ENCODE measurements around the gene RAD51.

RAD51 gene

DNA sequence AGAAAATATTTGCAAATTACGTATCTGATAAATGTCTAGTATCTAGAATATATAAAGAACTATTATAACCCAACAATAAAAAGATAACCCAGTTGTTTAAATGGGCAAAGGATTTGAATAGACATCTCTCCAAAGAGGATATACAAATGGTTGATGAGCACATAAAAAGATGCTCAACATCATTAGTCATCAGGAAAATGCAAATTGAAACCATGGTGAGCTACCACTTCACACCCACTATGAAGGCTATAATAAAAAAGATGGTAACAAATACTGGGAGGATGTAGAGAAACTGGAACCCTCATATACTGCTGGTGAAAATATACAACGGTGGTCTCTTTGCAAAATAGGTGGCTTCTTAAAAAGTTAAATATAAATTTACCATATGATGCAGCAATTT, 28.0 kb downstream of the RAD51 start:
- no peak for DNase-seq

DNA sequence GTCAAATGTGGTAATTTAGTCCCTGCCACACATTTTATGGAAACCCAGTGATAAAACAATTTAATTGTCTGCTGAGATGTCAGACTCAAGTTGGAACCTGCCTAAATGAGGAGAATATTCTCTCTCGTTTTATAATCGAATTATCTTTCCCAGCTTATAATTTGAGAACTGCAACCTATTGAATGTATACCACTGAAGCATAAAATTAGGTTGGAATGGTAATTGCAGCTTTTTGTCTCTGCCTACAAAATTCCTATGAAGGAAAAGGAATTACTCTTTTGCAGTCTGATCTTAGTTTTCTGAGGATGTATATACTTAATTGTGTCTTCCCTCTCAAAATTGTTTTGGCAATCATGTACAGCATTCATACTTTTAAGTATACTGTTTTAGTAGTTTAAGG, 28.9 kb downstream of the RAD51 start:
- no peak for DNase-seq

DNA sequence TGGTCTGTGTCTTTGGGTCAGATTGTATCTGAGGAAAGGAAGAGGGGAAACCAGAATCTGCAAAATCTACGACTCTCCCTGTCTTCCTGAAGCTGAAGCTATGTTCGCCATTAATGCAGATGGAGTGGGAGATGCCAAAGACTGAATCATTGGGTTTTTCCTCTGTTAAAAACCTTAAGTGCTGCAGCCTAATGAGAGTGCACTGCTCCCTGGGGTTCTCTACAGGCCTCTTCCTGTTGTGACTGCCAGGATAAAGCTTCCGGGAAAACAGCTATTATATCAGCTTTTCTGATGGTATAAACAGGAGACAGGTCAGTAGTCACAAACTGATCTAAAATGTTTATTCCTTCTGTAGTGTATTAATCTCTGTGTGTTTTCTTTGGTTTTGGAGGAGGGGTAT, 36.1 kb downstream of the RAD51 start:
- no peak for DNase-seq

DNA sequence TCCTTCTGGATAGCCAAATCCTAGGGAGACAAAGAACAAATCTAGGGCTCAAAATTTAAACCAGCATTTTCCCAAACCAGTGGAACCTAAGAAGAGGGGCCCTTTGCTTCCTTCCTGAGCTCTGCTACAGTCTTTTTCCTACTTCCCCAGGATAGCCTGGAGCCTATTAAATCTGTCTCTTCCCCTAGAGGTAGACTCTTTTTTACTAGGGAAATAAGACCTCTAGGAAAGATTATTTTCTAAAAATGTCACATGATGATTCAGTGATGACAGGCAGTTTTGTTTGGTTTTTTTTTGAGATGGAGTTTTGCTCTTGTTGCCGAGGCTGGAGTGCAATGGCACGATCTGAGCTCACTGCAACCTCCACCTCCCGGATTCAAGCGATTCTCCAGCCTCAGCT, 41.6 kb downstream of the RAD51 start:
- no peak for DNase-seq

DNA sequence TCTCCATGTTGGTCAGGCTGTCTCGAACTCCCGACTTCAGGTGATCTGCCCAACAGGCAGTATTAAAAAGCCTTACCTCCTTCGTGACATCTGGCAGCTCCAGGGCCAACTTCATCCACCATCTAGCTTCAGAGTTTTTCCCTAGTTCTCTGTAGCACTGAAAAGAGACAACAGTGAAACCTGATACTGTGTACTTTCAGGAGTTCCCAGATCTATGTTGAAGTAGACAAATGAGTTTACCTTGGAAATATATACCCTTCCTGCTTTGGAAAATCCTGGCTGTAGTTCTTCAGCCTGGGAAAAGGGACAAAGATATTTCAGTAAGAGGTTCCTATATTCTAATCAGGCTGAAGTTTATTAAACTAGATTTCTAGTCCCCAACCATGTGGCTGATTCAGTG, 42.1 kb downstream of the RAD51 start:
- DNase-seq, result no peak

DNA sequence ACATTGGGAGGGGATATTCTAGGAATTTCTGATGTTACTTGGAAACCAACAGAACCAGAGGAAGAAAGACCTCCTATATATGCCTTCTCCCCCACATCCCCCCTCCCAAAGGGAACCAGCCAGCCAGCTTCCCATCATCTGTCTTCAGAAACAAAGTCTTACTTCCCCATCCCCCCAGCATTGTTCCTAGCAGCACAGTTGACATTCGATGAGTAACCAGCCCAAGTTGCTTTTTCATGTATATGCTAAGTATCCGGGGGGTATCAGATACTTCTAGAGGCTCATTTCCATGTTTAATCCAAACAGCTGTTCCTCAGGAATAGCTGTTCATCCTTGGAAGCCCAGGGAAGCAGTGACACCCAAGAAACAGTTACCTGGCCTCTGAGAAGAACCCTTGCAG, 44.1 kb downstream of the RAD51 start:
- no peak for DNase-seq

DNA sequence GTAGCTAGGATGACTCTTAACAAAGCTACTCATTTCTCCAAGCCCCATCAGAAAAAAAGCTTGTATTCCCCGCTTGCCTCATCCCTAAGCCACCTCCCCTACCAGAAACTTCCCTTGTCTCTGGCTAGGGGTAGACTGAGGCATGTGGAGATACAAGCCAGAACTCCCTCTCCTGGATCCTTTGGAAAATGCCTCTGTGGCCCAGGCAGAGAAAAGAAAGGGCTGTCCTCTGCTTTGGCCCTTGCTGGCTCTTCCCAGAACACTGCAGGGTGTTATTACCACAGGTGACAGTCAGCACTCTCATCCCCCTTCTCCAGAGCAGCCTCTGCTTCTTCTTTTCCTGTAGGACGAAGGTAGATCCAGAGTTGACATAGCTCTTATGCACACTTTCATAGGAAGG, 44.9 kb downstream of the RAD51 start:
- DNase-seq, result no peak

DNA sequence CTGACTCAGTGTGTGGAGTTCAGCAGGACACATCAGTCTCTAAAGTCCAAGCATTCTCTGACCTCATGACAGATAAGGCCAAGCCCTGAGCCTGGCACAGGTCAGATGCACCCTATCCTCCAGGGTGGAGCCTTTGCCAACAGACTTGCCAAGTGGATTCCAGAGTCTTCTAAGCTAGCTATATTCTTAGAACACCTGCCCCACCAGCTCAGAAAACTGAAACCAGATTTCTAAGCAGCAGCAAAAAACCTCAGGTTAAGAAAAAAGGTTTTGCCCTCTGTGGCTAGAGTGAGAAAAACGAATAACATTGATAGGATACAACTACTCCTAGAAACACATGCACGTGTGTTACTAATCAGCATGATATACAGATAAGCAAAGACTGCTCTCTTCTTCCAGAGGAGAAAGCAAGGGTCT, 48.5 kb downstream of the RAD51 start:
- DNase-seq, result no peak

DNA sequence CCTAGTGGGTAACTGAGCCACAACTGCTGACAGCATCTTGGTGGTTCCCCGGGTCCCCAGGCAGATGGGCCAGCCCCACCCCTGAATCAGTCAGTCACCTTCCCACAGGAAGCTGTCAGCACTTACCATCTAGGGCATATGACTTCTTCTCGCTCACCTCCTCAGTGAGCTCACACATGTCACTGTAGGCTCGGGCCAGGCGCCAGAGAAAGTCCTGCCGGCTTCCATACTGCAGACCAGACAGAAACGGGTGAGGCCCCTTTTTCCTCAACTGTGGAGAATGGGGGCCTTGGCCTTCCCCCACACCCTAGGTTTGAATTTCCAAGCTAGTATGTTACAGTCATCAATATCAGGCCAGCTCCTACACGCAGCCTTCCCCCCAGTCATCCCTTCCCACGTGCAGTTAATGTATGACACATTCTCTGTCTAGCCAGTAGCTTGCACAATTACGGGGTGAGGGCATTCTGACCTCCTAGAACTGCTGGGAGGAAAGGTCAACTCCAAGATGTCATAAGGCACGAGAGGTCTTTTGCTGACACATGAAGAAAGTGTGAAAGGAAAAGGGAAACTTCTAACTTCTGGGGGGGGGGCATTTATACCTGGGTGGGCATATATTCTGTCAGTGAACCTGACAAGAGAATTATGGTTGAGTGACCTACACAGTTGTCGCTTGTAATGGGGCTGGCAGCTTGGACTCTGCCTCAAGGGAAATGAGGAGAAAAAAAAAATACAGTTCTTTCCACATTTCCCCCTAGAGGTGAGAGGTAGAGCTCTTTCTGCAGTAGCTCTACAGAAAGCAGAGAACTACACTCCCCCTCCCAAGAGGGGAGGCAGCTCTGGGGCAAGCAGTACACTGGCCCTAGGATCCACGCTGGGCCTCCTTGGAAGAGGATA, 49.2 kb downstream of the RAD51 start:
- DNase-seq, result peak; percentile 75 to 80

DNA sequence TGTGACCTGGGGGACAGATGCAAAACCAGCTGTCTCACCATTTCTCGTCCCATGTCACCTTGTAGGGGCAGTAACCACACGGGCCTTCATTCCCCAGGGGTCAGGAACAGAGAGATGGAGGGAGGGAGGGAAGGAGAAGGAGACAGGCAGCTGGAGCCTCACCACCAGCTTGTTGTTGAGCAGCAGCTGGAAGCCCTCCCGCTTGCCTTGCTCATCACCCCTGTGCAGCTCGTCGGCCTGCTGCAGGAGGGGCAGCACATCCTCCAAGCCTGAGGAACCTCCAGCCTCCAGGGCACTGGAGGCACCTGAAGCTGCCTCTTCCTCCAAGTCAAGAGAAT, 49.8 kb downstream of the RAD51 start:
- no peak for DNase-seq

DNA sequence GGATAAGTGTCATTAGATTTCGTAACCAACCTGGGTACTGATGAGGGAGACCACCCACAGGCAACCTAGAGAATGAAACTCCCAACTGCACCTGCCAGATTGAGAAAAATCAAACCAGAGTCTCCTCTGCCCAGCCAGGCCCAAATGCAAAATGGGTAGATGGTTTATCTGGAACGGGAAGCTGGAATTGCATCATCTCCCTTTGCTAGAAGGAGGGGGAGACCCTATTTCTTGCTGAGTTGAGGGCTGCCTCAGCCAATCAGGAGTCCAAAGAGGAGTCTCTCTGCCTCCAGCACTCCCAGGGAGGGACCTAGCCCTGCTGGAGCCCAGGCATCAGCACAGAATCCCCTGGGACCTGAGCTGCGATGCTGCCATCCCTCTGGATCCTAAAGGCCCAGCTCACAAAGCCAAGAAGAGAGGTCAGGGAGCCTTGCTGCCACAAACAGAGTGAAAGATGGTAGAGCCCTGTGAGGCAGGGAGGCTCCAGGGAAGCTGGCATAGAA, 52.0 kb downstream of the RAD51 start:
- DNase-seq, result no peak

DNA sequence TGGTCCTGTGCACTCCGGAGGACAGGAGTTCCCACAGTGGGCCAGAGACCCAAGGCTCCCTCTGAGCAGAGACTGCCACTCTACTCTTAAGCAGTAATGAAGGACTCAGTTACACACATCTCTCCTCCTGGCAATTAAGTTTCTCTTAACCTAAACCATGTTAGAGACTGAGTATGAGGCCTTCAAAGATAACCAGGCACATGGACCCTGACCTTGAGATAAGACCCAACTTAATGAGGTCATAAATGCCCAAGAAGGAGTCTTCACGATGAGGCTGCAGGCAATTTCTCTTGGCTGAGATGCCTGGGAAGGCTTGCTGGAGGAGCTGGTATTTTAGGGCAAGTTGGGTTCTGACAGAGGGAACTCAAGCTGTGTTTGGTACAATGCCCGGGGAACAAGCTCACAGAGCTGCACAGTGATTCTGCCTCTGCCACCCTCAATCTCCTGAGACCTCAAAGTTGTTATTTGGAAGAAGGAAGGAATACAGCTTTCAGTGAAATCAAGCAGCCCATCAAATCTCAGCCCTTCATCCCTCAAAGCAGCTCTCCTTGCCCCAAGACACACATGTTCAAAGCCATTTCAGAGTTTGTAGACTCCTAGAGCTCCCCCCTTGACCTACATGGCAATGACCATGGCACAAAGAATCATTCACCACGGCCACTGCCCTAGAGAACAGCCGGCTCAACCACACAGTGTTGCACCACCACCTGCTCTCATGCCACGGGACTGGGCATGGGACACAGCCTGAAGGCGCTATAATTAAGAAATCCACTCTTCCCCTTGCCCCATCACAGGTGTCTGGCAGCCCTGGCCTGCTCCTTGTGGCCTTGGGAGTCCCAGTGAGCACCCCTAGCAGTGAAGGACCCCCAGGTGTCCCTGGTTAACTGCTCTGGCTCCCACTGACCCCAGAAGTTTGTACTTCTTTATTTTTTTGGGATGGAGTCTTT, 53.0 kb downstream of the RAD51 start:
- no peak for DNase-seq

DNA sequence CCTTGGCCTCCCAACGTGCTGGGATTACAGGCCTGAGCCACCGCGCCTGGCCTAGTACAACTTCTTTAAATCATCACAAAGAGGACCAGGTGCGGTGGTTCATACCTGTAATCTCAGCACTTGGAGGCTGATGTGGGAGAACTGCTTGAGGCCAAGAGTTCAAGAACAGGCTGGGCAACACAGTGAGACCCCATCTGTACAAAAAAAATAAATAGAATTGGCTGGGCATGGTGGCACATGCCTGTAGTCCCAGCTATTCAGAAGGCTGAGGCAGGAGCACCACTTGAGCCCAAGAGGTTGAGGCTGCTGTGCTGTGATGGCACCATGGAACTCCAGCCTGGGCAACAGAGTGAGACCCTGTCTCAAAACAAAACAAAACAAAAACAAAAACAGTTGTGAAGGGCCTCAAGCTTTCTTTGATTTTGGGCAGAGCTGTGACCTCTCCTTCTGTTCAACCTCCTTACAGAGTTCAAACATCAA, 54.2 kb downstream of the RAD51 start:
- no peak for DNase-seq

DNA sequence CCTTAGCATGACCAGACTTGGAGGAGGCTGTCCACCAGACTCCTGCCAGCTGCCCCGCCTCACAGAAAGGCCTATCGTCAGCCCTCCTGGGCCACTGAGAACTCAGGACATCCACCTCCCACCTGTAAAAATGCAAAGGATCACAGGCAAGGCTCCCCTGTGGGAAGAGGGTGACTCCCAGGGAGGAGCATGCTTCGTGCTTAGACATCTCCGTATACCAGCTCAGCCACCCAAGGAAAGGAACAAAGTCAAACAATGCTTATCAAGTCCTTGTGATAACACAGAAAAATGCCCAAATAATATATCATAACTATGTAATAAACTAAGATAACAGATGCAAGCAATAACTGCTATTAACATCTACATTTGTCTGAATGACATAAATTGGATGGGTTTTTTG, 55.9 kb downstream of the RAD51 start:
- DNase-seq, result no peak

DNA sequence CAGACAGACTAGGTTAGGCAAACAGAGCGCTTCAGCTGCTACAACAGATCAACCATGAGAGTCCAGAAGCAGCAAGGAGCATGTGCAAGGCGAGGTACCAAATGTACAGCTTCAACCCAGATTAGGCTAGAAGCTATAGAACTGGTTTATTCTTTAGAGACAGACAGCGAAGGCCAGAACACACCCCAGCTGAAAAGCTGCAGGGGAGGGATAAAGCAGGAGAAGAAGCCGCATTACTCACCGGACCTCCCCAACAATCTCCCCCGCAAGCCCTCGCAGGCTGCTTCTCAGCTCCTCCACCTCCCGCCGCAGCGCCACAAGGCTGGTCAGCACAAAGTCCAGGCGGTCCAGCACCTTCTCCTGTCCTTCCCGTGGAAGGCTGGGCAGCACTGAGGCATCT, 56.8 kb downstream of the RAD51 start:
- DNase-seq, result no peak

DNA sequence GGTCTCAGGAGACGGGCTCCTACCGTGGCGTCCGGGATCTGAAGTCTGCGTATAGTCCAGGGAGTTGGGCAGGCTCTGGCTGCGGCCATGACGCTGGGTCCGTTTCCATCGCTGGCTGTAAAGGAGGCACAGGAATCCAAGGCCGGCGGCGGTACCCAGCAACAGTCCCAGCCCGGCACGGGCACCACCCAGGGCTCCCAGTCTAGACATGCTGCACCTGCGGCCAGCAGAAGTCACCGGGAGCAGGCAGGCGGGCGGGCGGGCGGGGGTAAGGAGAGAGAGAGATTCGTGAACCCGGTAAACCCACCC, 59.6 kb downstream of the RAD51 start:
- DNase-seq, result peak in 1 of 2 experiments; percentile 32

DNA sequence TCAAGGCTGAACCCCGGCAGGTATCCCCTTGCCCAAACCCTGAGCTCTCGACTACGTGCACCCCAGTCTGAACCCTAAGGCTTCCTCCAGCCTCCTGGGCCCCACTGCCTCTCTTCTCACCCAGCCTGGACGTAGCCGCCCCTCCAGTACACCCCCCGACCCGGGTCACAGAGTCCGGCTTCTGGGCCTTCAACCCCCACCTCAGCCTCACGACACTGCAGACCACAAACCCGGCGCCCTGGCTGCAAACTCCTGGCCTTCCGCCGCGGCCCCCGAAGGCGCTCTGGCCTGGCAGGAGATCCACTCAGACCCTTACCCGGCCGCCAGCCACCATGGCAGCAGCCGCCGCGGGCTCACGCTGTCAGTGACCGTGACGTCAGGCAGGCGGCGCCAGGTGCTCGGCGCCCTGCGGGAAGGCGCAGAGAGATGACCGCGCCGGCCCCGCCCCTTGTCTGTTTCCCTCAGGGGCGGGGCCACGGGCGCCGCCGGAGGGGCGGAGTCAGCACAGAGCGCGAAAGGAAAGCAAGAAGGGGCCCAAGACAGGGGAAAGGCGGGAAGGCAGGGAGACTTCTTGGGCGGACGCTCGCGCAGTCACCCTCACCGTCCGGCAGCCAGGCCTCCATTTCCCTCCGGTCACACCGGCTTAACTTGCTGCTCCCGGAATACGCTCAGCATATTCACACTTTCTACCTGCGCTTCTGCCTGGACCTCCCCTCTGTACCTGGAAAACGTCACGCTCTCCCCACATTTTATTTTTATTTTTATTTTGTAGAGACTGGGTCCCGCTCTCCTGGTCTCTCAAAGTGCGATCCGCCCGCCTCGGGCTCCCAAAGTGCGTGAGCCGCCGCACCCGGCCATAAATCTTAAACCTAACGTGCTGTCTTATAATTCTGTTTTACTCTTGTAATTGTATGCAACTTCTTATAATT, 60.2 kb downstream of the RAD51 start, which contains the start of gene RMDN3:
Gene RMDN3, minus strand, starts transcription at position 372 of the 929 bp plus-strand sequence. CDS start 471 bp downstream, outside the sequence.
- DNase-seq, result peak; percentile 97 to 98

DNA sequence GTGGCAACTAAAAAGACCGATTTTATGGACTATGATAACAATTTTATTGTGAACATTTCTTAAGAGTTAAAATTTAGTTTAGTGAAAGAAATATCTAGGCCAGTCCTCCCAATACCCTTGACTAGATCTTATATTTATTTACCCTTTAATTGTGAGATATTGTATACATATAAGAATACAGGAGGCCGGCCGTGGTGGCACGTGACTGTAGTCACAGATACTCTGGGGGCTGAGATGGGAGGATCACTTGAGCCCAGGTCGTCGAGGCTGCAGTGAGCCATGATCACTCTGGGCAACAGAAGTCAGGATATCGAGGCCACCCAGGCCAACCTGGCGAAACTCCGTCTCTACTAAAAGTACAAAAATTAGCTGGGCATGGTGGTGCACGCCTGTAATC, 60.8 kb downstream of the RAD51 start:
- DNase-seq, result peak; percentile 32 to 41

DNA sequence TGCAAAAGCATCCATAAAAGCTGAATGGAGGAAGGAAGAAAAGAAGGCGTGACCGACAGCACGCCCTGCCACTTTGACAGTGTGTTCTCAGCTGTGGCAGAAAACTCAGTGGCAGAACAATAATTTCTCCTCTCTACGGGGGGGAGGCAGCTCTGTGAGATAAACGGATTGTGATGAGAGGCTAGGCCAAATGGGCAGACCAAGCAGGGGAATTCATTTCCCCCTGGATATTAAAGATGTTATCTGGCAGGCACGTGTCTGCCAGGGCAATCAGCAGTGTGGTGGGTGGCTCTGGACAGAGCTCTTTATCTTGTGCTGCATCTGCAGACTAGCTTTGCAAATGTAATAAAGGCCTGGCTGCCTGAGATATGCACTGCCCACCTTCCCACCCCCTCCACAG, 62.0 kb downstream of the RAD51 start:
- DNase-seq, result no peak

DNA sequence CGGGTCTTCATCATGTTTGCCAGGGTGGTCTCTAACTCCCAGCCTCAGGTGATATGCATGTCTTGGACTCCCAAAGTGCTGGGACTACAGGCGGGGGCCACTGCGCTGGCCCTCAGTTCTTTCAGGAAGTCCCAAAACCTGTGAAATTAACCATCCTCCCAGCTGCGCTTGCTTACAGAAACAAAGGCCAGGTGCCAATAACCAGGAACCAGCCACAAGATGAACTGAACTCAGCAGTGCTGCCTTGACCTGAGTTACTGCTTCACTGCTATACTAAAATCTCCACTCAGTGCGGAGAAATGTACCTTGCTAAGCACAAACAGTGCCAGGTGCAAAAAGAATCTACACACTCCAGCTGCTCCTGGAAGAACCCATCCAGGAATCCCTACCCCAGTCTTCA, 65.0 kb downstream of the RAD51 start:
- DNase-seq, result no peak

DNA sequence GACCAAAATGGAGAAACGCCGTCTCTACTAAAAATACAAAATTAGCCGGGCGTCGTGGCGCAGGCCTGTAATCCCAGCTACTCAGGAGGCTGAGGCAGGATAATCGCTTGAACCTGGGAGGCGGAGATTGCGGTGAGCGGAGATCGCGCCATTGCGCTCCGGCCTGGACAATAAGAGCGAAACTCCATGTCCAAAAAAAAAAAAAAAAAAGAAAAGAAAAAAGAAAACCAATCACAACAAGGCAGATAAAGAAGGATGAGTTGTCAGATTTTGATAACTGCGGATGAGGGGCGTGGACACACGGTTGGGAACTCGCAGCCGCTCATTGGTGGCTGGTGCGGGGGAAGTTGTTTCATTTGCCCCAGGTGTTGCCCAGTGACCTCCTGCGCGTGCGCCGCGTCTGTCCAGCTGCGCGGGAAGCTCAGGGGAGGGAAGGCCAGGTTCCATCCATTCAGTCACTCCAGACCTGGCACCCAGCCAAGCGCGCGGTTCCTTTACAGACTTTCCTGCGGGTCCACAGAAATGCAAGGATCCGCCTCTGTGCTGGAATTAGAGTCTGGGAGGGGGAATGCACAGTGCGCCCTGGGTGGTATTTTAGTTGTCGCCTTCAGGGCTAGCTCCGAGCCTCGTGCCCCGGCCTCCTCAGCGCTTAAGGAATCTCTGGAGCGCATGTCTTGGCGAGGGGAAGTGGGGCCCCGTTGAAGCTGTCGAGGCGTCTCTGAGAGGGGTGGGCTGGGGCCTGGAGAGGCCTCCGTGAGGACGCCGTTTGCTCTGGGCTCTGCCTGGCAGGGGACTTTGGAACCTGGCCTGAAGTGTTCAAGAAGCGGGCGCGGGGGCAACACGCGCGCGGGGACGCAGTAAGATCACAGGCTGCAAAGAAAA, 68.2 kb downstream of the RAD51 start:
- DNase-seq, result peak; percentile 65 to 68
